MG63 (cell line): Measurements from ENCODE around the gene CCDC40. TPM values are rescaled to one million over a fixed set of nuclear protein-coding genes. Genes with fewer than 3 reads are reported as not detected.
A peak's percentile ranks its signal among the peaks of the same experiment; 100 is the strongest.

Experiments
- DNase-seq: peaks from one replicate; pipeline ENCODE4 v3.0.0-alpha.2; 2020
- H3K27me3 ChIP-seq: fragments of 250-450 bp; sonication (Bioruptor Pico); 2 replicates; pipeline ENCODE4 v1.5.1; 2020; ENCODE audit warnings: mild to moderate bottlenecking, moderate library complexity
- H3K36me3 ChIP-seq: fragments of 250-450 bp; sonication (Bioruptor Pico); 2 replicates; pipeline ENCODE4 v1.5.1; 2020; ENCODE audit warnings: mild to moderate bottlenecking, moderate library complexity
- H3K4me3 ChIP-seq: fragments of 250-450 bp; sonication (Bioruptor Pico); 2 replicates; pipeline ENCODE4 v1.5.1; 2020; ENCODE audit warnings: mild to moderate bottlenecking, moderate library complexity
- H3K9me3 ChIP-seq: fragments of 250-450 bp; sonication (Bioruptor Pico); 2 replicates; pipeline ENCODE4 v1.5.1; 2020; ENCODE audit warnings: mild to moderate bottlenecking, moderate library complexity
- total RNA-seq: library from RNA; depleted of rRNA; stranded (reverse); fragments of >200 nt; shearing (Covaris generic); gene quantifications from 2 replicates; pipeline ENCODE4 v1.2.3, GENCODE V29; 2014; ENCODE audit warnings: low replicate concordance

CCDC40 gene
- total RNA-seq, 1 experiment from 2014 or later: 9.7 TPM

DNA sequence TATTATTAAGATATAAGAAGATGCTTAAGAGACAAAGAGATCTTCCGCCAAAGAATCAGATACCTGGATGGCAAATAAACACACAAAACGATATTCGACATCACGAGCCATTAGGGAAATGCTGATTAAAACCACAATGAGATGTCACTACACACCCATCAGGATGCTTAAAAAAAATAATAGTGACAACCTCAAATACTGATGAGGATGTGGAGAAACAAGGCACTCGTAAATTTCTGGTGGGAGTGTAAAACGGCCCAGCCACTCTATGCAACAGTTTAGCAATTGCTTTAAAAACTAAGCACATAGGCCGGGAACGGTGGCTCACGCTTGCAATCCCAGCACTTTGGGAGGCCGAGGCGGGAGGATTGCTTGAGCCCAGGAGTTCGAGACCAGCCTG, 40.2 kb upstream of the CCDC40 start:
- Histone ChIP-seq H3K36me3 (no peaks in the 10 kb centered on the region), H3K9me3 (no peaks in the 10 kb centered on the region), H3K4me3 (no peak overlapping the region), H3K27me3 (no peaks in the 10 kb centered on the region)
- no peak for DNase-seq

DNA sequence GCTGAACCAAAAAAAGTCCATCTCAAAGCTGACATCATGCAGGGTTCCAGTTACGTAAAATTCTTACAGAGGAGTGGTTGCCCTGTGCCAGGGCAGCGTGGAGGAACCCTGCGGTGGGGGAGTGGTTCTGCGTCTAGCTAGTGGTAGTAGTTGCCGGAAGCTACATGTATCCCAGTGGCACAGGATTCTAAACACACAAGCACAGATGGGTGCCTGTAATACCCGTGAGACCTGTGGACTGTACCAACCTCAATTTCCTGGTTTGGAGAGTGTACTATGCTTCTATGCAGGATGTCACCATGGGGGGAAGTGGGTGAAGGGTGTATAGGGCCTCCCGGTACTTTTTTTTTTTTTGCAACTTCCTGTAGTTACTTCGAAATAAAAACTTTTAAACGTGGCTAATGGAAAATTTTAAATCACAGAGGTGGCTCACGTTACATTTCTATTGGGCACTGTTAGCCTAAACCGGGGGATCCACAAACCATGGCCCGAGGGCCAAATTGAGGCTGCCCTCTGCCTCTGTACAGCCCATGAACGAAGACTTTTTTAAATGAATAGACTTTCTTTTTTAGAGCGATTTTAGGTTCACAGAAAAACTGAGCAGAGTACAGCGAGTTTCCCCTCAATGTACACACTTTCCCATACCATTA, 39.3 kb upstream of the CCDC40 start:
- Histone ChIP-seq H3K4me3 (no peak overlapping the region), H3K9me3 (no peaks in the 10 kb centered on the region), H3K27me3 (no peaks in the 10 kb centered on the region), H3K36me3 (no peaks in the 10 kb centered on the region)
- no peak for DNase-seq

DNA sequence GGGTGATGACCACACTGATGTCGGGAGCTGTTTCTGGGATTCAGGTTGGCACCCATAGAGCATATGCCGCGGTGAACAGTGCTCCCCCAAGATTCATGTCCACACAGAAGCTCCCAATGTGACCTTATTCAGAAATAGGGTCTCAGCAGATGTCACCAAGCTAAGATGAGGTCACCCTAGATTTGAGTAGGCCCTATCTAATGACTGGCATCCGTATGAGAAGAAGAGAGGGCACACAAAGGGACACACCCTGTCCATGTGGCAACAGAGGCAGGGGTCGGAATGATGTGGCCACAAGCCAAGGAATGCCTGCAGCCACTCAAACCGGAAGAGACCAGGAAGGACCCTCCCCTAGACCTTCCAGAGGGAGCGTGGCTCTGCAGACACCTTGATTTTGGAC, 36.3 kb upstream of the CCDC40 start:
- no peak for DNase-seq

DNA sequence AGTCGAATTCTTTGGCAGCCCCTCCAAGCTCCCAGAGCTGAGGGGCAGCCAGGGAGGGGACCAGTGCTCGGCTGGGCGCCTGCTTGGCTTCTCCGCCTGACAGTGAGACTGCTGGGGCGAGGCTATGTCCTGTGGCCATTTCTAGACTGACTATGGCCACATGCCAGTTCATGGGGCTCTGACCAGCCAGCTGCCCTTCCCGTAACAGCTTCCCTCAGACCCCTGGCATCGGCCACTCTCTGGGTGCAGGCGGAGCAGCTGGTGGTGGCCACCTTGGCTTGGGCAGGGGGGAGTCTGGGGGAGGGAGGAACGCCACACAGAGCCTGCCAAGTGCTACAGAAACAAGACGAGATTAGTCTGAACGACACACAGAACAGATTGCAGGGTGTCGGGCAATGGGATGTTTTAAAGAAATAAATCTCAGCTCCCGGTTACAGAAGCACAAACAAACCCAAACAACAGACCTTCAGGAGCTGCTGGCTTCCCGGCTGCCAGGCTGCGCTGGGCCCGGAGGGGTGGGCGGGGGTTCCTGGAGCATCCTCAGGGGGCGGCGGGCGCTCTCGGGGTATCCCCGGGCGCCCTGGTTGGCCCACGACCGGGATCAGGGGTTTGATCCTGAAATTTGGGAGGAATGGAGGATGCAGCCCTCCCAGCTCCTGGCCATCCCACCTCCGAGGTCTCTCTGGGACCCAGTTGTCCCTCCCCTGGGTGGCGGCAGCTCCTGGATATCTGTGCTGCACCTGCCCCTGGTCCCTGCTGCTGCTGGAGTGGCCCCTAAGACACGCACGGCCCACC, 35.3 kb upstream of the CCDC40 start:
- no peak overlapping the region for H3K4me3 ChIP-seq
- no peaks in the 10 kb centered on the region for H3K27me3 ChIP-seq
- peaks cover 3% of the 10 kb centered on the region; the same call in 1 of the 2 replicates for H3K36me3 ChIP-seq
- DNase-seq: no peak
- H3K9me3 ChIP-seq: no peaks in the 10 kb centered on the region

More for the DNA sequence above, 36.3 kb upstream of the CCDC40 start:
- H3K4me3 ChIP-seq: no peak overlapping the region
- no peaks in the 10 kb centered on the region for H3K9me3 ChIP-seq
- peaks cover under 1% of the 10 kb centered on the region; the same call in 1 of the 2 replicates for H3K36me3 ChIP-seq
- H3K27me3 ChIP-seq: no peaks in the 10 kb centered on the region

DNA sequence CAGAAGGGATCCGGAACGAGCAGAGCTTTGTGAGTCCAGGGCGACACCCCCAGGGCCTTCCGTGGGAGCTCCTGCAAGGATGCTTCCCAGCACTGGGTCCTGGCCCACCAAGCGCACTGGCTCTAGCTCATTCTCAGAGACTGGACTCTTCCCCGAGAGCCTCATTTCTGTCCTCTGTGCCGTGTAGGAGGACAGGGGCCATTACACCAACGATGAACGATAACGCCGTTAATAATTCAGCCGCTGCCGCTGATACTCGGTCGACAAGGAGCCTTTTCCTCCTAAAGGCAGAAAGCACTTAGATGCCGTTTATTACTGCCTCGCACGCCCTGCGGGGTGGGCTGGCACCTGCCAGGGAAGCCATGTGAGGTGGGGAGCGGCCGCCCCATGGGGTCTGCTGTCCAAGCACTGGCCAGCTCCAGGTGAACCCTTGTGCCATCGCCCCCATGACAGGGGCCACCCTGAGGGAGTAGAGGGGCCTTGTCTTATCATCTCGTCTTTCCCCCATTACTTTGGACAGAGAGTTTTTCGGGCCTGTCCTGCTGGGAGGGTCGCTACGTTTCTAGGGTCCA, 34.3 kb upstream of the CCDC40 start:
- no peak for DNase-seq
- no peaks in the 10 kb centered on the region for H3K27me3 ChIP-seq
- no peaks in the 10 kb centered on the region for H3K9me3 ChIP-seq
- H3K36me3 ChIP-seq: peaks cover 3% of the 10 kb centered on the region; the same call in 1 of the 2 replicates
- H3K4me3 ChIP-seq: no peak overlapping the region

DNA sequence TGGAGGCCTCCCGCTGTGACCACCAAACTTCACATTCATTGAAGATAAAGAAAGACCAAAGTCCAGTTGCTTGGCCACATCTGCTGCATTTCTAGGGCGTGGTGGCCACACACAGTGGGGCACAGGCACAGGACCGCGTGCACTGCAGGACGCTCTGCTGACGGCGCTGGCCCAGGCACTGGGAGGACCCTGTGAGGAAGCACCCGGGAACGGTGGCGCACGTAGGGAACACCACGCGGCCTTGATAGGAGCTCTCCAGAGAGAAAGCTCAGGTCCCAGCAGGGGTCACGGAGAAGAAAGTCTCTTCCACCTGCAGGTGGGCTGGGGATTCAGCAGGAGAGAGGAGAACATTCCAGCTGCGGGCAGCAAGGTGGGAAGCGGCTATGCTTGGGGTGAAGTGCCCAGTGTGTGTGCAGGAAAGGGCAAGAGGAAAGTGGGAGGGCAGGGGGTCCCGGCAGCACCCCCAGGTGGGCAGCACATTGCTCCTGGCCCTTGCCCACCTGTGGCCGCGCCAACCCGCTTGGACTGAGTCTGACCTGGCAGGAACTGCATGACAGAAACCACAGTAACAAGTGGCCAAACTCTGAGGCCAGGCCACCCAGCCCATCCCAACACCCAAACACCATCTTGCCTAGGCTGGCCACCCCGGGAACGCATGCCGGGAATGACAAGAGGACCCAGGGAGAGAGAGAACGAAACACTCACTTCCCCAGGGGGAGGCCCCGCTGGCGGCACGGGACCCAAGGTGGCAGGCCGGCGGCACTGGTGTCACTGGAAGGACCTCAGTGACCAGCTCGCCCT, 33.6 kb upstream of the CCDC40 start:
- DNase-seq: no peak
- H3K36me3 ChIP-seq: peaks cover 3% of the 10 kb centered on the region; the same call in 1 of the 2 replicates
- H3K27me3 ChIP-seq: no peaks in the 10 kb centered on the region
- H3K4me3 ChIP-seq: no peak overlapping the region
- no peaks in the 10 kb centered on the region for H3K9me3 ChIP-seq

DNA sequence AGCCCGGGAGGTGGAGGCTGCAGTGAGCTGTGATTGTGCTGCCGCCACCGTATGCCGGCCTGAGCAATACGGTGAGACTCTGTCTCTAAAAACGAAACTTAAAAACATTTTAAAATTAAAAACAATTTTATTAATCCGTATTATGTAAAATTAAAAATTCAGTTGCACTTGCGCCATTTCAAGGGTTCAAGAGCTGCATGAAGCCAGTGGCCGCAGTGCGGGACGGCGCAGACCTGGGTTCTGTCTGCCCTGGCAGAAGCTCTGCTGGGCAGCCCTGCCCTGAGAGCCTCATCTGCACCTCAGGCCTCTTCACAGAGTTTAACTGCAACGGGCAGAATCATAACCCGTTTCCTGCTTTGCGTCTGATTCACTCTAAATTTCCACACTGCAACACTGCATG, 32.5 kb upstream of the CCDC40 start:
- peaks cover 3% of the 10 kb centered on the region for H3K36me3 ChIP-seq
- no peaks in the 10 kb centered on the region for H3K9me3 ChIP-seq
- no peak for DNase-seq
- H3K4me3 ChIP-seq: no peak overlapping the region
- no peaks in the 10 kb centered on the region for H3K27me3 ChIP-seq

DNA sequence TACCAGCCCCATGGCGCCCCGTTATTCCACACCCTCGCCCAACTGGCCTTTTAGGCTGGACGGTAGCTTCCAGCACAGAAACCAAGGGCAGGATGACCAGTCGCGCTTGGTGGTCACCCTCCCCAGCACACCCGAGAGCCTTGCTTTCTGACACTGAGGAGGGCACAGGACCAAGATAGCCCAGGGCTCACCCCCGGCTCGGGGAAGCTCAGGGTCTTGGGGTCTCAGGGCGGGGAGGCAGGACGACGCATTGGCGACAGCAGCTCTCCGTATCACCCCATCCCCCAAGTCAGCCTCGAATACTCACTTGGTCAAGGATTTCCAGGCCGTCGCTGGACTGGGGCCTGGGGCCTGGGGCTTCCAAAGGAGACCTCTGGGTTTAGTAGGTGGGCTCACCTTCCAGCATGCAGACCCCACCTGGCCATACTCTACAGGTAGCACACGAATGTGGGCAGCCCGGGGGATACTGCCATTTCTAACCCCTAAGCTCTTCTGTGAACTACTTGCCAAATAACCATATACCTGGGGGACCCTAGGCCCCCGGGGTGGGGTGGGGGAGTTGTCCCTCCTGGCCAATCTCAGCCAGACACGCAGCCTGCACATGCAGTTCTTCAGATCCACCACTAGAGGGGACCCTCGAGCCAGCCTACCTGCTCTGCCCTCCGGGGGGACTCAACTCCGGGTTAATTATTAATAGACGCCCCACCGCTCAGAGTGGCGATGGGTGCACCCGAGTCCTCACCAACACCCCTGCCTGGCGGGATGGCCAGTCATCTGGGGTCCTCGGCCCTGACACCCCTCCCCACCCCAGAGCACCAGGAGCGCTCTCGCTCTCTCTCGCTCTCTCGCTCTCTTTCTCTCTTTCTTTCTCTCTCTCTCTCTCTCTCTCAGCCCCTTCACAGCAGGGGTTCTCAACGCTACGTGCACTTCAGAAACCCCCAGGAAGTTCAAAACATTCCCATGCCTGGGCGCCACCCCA, 30.8 kb upstream of the CCDC40 start:
- peak; percentile 39 for DNase-seq

DNA sequence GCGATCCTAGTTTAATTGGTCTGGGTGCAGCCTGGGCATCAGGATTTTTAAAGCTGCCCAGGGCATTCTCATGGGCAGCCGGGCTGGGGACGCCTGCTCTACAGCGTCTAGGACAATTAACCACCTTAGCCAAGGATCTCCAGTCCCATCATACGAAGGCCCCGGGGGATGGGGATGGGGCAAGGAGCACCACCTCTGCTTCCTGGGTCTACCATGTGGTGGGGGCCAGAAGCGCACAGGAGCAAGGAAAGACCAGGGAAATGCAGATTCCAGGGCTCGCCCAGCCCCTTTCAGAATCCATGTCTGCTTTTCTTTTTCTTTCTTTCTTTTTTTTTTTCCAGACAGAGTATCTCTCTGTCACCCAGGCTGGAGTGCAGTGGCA, 30.1 kb upstream of the CCDC40 start:
- Histone ChIP-seq H3K9me3 (no peaks in the 10 kb centered on the region), H3K4me3 (no peak overlapping the region), H3K27me3 (no peaks in the 10 kb centered on the region), H3K36me3 (peaks cover 8% of the 10 kb centered on the region)
- no peak for DNase-seq

More for the DNA sequence above, 30.8 kb upstream of the CCDC40 start:
- Histone ChIP-seq H3K9me3 (no peaks in the 10 kb centered on the region), H3K36me3 (peaks cover 8% of the 10 kb centered on the region), H3K4me3 (no peak overlapping the region), H3K27me3 (no peaks in the 10 kb centered on the region)

DNA sequence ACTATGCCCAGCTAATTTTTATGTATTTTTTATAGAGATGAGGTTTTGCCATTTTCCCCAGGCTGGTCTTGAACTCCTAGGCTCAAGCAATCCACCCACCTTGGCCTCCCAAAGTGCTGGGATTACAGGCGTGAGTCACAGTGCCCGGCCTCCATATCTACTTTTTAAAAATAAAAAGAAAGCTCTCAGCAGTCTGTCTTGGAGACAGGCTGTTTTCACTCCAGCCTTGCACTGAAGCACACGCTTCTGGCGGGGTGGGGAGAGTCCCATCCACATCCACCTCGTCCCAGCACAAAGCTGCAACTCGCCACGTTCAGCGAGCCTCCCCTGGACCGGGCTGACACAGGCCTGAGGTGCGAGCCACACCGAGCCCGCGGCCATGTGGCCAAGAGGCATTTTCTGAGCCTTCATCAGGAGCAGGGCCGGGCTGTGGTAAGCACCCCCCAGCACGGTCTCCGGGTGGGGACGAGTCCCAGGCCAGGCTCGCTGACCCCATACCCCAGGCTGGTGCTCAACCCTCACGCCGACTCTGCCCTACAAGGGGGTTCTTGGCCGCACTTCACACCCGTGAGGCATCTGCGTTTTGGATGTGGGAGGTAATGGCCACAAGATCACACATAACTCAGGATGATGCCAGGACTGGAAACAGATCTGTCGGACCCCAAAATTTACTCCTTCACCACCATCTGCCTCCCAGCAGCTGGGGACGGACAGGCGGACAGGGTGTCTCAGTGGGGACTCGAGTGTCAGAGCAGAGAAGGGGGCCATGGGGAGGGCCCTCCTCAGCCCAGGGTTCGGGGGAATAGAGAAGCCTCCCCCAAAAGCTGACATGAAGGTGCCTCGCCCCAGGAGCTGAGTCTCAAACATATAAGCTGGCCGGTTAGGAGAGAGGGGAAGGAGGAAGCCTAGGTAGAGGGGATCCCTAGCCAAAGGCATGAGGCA, 29.4 kb upstream of the CCDC40 start:
- Histone ChIP-seq H3K36me3 (peaks cover 8% of the 10 kb centered on the region), H3K4me3 (no peak overlapping the region), H3K27me3 (no peaks in the 10 kb centered on the region), H3K9me3 (no peaks in the 10 kb centered on the region)
- DNase-seq: no peak

DNA sequence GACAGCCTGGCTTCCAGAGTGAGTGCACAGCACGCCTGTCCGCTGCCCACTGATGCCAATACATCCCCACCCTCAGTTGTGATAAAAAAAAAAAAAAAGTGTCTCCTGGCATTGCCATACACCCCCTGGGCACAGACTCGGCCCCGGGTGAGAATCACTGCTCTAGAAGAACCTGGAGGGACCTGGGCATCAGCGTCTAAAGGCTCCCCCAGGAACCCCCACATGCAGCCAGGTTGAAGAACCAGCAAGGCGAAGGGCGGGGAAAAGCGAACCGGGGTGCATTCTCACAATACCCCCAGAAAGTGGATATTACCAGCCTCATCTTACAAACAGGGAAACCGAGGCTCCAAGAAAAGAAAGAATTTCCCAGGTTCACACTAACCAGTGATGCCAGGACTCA, 28.5 kb upstream of the CCDC40 start:
- peaks cover 8% of the 10 kb centered on the region for H3K36me3 ChIP-seq
- no peaks in the 10 kb centered on the region for H3K9me3 ChIP-seq
- DNase-seq: no peak
- no peaks in the 10 kb centered on the region for H3K27me3 ChIP-seq
- no peak overlapping the region for H3K4me3 ChIP-seq

DNA sequence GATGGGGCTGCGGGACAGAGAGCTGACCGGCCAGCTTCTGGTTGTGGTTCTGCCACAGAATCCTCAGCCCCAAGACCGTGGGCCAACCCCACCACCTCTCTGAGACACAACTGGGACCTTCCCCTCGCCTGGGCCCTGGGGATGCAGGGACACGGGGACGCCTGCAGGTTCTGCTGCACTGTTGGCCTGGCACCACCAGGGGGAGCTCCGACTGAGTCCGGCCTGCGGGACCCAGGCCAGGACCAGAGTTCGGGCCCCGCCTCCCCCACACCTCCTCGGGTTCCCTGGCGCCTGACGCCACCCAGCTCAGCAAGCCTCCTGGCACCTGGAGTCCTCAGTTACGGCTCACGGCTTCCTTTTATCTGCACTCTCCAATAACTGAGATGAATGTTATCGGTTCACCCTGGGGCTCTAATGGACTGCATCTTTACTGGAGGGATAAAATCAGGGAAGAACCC, 28.0 kb upstream of the CCDC40 start:
- peak; percentile 73 for DNase-seq
- H3K27me3 ChIP-seq: no peaks in the 10 kb centered on the region
- H3K4me3 ChIP-seq: no peak overlapping the region
- peaks cover 8% of the 10 kb centered on the region for H3K36me3 ChIP-seq
- H3K9me3 ChIP-seq: no peaks in the 10 kb centered on the region

DNA sequence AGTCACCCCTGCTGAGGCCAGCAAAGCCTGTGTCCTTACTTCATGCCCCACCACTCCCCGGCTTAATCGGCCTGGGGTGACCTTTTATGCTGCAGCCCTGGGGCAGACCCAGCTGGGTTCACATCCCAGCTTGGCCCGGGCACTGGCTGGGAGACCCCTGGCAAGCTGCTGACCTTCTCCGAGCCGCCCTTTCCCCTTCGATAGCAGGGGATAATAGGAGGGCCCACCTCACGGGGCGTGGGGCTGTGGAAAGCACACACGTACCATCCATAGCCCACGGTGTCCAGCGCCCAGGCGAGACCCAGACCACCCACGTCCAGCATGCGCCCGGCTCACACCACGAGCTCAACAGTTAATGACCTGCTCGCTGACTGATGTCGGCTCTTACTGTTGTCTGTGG, 27.6 kb upstream of the CCDC40 start:
- no peak for DNase-seq
- Histone ChIP-seq H3K9me3 (no peaks in the 10 kb centered on the region), H3K27me3 (no peaks in the 10 kb centered on the region), H3K36me3 (peaks cover 8% of the 10 kb centered on the region), H3K4me3 (no peak overlapping the region)

DNA sequence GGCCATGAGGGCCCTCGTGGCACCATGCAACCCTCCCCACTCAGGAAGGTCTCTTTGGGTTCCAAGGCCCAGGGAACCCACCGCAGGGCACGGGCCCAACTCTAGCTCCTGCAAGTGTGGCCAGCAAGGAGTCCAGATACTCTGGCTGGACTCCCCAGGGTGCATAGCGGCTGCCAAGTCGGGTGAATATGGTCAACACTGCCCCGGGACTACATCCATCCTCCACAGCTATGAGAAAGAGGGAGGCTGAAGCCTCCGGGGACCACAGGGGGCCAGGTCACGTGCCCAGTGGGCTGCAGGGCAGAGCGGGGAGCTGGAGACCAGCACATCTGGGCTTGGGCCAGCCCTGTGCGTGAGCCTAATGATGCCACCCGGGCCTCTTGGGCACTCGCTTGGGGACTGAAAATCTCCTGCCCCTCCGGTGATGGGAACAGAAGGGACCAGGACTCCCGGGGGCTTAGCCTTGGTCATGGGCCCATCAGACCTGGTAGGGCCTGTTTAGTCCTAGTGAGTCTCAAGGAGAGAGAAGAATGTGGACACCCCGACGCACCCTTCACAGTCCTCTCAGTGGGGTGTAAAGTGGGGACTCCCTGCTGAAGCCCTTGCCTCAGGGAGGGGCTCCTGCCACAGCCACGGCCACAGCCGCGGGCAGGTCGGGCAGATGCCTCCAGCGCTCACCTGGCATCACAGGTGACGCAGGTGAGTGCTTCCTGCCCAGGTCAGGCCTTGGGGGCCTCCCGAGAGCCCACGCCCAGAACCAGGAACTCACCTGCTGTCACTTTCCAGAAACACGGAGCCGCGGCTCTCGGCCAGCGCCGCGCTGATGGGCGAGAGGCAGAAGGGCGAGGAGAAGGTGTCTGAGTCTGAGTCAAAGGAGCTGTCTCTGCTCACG, 26.8 kb upstream of the CCDC40 start:
- DNase-seq: no peak
- no peaks in the 10 kb centered on the region for H3K9me3 ChIP-seq
- H3K36me3 ChIP-seq: peaks cover 8% of the 10 kb centered on the region
- H3K27me3 ChIP-seq: no peaks in the 10 kb centered on the region
- no peak overlapping the region for H3K4me3 ChIP-seq
